Loucy (cell line): Measurements from ENCODE around the gene SPOCK1.

ENCODE experiments used
- EZH2phosphoT487 ChIP-seq: fragments of 200-600 bp; IDR thresholded peaks from 2 replicates; pipeline ENCODE4 v1.6.1; 2018; ENCODE audit warnings: antibody characterized with exemption, mild to moderate bottlenecking, moderate library complexity, borderline replicate concordance
- TF ChIP-seq, protein P1 (sequence below): fragments of 200-600 bp; sonication (generic); conservative IDR thresholded peaks from 2 replicates; pipeline ENCODE4 v1.5.1; 2014; ENCODE audit warnings: mild to moderate bottlenecking, antibody characterized with exemption, low read length

DNA sequence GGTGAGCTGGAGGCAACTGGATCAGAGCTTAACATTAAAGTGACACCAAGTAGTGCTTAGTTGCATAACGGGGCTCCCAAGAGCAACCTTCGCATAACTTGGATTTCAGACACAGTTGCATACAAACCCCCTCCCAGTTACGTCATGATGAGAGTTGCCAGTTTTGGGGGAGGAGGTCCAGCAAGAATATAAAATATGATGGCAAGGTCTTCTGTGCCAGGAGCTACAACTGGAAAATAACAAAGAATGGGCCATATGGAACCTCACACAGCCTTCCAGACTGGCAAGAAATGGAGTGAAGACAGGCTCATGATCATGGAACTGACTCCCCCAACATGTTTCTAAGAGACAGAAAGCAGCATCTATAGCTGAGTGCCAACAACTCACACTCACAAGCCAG is 8.5 kb downstream of the SPOCK1 start:
- TF ChIP-seq, protein P1, sequence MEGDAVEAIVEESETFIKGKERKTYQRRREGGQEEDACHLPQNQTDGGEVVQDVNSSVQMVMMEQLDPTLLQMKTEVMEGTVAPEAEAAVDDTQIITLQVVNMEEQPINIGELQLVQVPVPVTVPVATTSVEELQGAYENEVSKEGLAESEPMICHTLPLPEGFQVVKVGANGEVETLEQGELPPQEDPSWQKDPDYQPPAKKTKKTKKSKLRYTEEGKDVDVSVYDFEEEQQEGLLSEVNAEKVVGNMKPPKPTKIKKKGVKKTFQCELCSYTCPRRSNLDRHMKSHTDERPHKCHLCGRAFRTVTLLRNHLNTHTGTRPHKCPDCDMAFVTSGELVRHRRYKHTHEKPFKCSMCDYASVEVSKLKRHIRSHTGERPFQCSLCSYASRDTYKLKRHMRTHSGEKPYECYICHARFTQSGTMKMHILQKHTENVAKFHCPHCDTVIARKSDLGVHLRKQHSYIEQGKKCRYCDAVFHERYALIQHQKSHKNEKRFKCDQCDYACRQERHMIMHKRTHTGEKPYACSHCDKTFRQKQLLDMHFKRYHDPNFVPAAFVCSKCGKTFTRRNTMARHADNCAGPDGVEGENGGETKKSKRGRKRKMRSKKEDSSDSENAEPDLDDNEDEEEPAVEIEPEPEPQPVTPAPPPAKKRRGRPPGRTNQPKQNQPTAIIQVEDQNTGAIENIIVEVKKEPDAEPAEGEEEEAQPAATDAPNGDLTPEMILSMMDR = no peak
- TF ChIP-seq EZH2phosphoT487 = no peak
